SH-SY5Y (cell line): ENCODE results near the gene LAMC1.

ENCODE experiments used
- GATA2 ChIP-seq: IDR thresholded peaks from 2 replicates; pipeline ENCODE4 v1.6.1; 2011; ENCODE audit warnings: mild to moderate bottlenecking, low read depth, low read length
- GATA3 ChIP-seq: IDR thresholded peaks from 2 replicates; pipeline ENCODE4 v1.6.1; 2011; ENCODE audit warnings: low read depth, mild to moderate bottlenecking, low read length, moderate library complexity

- no peak for TF ChIP-seq GATA3
- TF ChIP-seq GATA2: no peak
Measured at GRCh38 chr1:183179033-183179432, 155.8 kb downstream of the LAMC1 start.
